Omental fat pad (tissue), 4 donors: ENCODE data around the gene BPIFB2. TPM values are rescaled to one million over a fixed set of nuclear protein-coding genes. Genes with fewer than 3 reads are reported as not detected.

Source experiments
- ATAC-seq: fragments of 150-250 bp; one replicate; pipeline ENCODE4 v1.9.1; 2016; ENCODE audit warnings: mild to moderate bottlenecking, moderate library complexity; ENCODE audit not compliant: low FRiP score
- DNase-seq: peaks from one replicate; pipeline ENCODE4 v3.0.0-alpha.2; 2019; ENCODE audit warnings: low spot score
- CTCF ChIP-seq, 3 donors: fragments of 450-650 bp; IDR thresholded peaks; one replicate each; pipeline ENCODE4 v1.5.1; 2016 to 2017; ENCODE audit warnings: antibody characterized with exemption in 3 of 3, mild to moderate bottlenecking in 3 of 3, moderate library complexity in 2 of 3
- total RNA-seq, 4 donors: library from RNA; depleted of rRNA; stranded (reverse); fragments of >200 nt; gene quantifications; one replicate each; pipeline ENCODE4 v1.1.0, GENCODE V29; 2016

The BPIFB2 gene
- total RNA-seq, 4 donors from 2014 or later, result not detected

GRCh38 chr20:32997431-32997830 lies 10.1 kb upstream of the BPIFB2 start:
- TF ChIP-seq CTCF (IDR thresholded peaks at IDR 0.05), result no peak
- ATAC-seq (no peak), DNase-seq (no peak)

DNA sequence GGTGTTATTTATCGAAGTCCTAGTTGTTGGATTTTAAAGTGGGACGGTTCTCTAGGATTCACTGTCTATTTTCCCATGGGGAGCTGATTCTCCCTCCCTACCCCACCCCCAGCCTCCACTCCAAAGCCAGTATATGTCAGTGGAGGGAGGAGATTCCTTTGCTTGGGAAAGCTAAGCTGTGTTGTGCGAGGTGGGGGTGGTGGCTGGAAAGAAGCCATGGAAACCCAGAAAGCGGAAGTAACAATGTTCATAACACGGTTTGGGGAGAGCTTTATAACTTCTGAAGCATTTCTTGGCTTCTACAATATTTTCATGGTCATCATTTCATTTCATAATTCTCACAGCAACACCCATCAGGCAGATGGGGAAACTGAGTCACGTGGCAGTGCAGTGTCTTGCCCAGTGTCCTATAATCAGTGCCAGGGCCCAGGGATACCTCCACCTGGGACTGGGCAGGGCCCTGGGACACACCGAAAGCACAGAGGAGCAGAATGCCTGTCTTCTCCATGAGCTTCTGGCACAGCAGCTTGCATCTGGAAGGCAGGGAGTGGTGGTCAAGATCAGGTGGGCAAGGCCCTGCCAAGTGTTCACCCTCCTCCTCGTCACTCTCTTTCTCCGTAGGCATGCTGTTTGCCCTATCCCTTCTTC lies 7.8 kb upstream of the BPIFB2 start:
- no peak for TF ChIP-seq CTCF (IDR thresholded peaks at IDR 0.05)
- ATAC-seq (no peak), DNase-seq (no peak)

GRCh38 chr20:33000802-33001466 lies 6.6 kb upstream of the BPIFB2 start:
- DNase-seq, result no peak
- TF ChIP-seq CTCF (IDR thresholded peaks at IDR 0.05), result no peak
- no peak for ATAC-seq

DNA sequence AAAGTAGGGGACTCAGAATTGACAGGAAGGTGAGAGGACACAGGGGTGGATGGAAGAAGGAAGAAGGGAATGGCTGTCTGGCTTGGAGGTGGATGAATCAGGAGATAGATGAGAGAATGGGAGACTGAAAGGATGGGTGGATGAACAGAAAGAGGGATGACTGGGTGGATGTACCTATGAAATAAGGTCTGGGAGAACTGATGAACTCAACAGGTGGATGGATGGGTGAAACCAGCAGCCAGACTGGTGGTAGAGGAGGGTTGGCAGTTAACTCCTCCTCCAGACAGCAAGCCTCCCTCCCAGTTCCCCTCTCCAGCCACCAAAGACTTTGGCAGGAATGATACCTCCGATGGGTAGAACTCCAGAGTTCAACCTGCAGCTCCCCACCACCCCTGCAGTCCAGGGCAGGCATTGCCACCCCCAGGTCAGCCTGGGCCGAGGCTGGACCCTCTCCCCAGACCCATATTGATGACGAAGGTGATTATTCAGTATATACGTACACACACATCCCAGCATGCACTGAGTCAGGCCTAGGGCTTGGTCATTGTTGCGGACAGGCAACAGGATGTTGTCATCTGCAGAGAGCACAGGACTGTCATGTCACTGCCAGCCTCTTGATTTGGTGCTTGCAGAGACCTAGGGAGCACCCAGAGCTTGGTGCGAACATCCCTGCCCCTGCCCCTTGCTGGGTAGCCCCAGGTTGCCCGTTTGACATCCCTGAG lies 5.3 kb upstream of the BPIFB2 start:
- ATAC-seq (no peak), DNase-seq (no peak)
- no peak for TF ChIP-seq CTCF (IDR thresholded peaks at IDR 0.05)

GRCh38 chr20:33004141-33004751 lies 3.3 kb upstream of the BPIFB2 start, which contains the start of gene SUN5:
TSS of gene SUN5 (minus strand) at chr20:33004433. CDS start at chr20:33004340, 93 bp downstream.
- DNase-seq (no peak), ATAC-seq (no peak)
- TF ChIP-seq CTCF (IDR thresholded peaks at IDR 0.05), result no peak

DNA sequence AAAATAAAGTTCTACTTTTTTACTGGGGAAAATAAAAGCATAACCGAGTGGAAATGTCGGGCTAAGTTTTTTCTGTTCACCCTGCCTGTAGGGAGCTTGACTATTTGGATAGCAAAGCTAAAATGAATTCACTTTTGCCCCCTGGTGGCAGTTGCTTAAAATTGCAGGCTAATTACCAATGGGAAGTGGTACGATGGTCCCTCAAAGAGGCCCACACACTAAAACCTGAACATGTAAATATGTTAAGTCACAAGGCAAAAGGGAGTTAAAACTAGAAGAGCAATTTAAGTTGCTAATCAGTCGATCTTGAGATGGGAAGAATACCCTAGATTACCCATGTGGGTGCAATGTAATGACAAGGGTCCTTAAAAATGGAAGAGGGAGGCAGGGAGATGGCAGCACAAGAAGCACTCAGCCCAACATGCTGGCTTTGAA lies 2.4 kb upstream of the BPIFB2 start:
- DNase-seq (no peak), ATAC-seq (no peak)
- no peak for TF ChIP-seq CTCF (IDR thresholded peaks at IDR 0.05)
